IMR-90 (cell line): ENCODE data around the gene TMEM143. TPM values are rescaled to one million over a fixed set of nuclear protein-coding genes. Genes with fewer than 3 reads are reported as not detected.

Experiments
- ATAC-seq: fragments of 200-7000 bp; cut with Tn5 transposase; 2 replicates; pipeline ENCODE4 v1.9.1; 2020; ENCODE audit warnings: low read depth, mild to moderate bottlenecking, moderate library complexity
- BruUV-seq: library from RNA; stranded (reverse); fragments of 400-500 nt; replicated peaks from 2 replicates; lab custom pipeline; 2021; lab: Mats Ljungman, UMichigan
- CTCF ChIA-PET: fragments of 300-600 bp; formaldehyde crosslinking; extraction: SDS; loops from one replicate; lab custom pipeline; 2021; ENCODE audit warnings: antibody characterized with exemption; lab: Yijun Ruan, JAX
- POLR2A ChIA-PET: fragments of 300-600 bp; sonication (Branson Sonifier 250); formaldehyde crosslinking; loops from one replicate; lab custom pipeline; 2022; ENCODE audit warnings: antibody characterized with exemption; ENCODE audit not compliant: unreplicated experiment; lab: Charles Lee
- DNase-seq: peaks from one replicate; pipeline ENCODE4 v3.0.0; 2013
- H2AFZ ChIP-seq: replicated peaks from 2 replicates; pipeline ENCODE3; 2013; ENCODE audit warnings: low read length, mild to moderate bottlenecking; ENCODE audit not compliant: poor library complexity
- H2AK5ac ChIP-seq: 2 replicates; pipeline ENCODE4 v1.6.1; 2013; ENCODE audit warnings: low read depth, low read length, inconsistent platforms
- H2AK9ac ChIP-seq: replicated peaks from 2 replicates; pipeline ENCODE3; 2013; ENCODE audit warnings: mild to moderate bottlenecking, low read depth, low read length, moderate library complexity; ENCODE audit not compliant: poor library complexity
- H2BK120ac ChIP-seq: 2 replicates; pipeline ENCODE4 v1.6.1; 2013; ENCODE audit warnings: low read depth, low read length, inconsistent platforms
- H2BK15ac ChIP-seq: 3 replicates; pipeline ENCODE4 v1.6.1; 2013; ENCODE audit warnings: low read depth, low read length, inconsistent platforms
- H2BK20ac ChIP-seq: 2 replicates; pipeline ENCODE4 v1.6.1; 2013; ENCODE audit warnings: low read depth, mild to moderate bottlenecking, inconsistent platforms, low read length, moderate library complexity
- H2BK5ac ChIP-seq: 2 replicates; pipeline ENCODE4 v1.6.1; 2013; ENCODE audit warnings: mild to moderate bottlenecking, low read depth, low read length, inconsistent platforms; ENCODE audit not compliant: poor library complexity, severe bottlenecking
- H3K14ac ChIP-seq: replicated peaks from 2 replicates; pipeline ENCODE4 v1.6.1; 2013; ENCODE audit warnings: low read depth, low read length, inconsistent platforms
- H3K18ac ChIP-seq: 2 replicates; pipeline ENCODE4 v1.6.1; 2013; ENCODE audit warnings: low read depth, low read length, control low read depth
- H3K23ac ChIP-seq: 2 replicates; pipeline ENCODE4 v1.6.1; 2013; ENCODE audit warnings: low read depth, low read length, inconsistent platforms
- H3K27ac ChIP-seq: 2 replicates; pipeline ENCODE4 v1.5.1; 2013; ENCODE audit warnings: mild to moderate bottlenecking, control low read depth, low read length; ENCODE audit not compliant: insufficient read depth
- H3K27me3 ChIP-seq: 2 replicates; pipeline ENCODE4 v1.6.1; 2013; ENCODE audit warnings: low read length; ENCODE audit not compliant: control insufficient read depth, insufficient read depth
- H3K36me3 ChIP-seq: 2 replicates; pipeline ENCODE4 v1.6.1; 2013; ENCODE audit warnings: low read length, mixed read lengths; ENCODE audit not compliant: control insufficient read depth, insufficient read depth
- H3K4ac ChIP-seq: 2 replicates; pipeline ENCODE4 v1.6.1; 2013; ENCODE audit warnings: low read depth, low read length, inconsistent platforms
- H3K4me1 ChIP-seq: 2 replicates; pipeline ENCODE4 v1.6.1; 2013; ENCODE audit warnings: low read length, mixed read lengths; ENCODE audit not compliant: control insufficient read depth, insufficient read depth
- H3K4me2 ChIP-seq: 2 replicates; pipeline ENCODE4 v1.6.1; 2013; ENCODE audit warnings: low read depth, mild to moderate bottlenecking, control low read depth, low read length, moderate library complexity
- H3K4me3 ChIP-seq: 2 replicates; pipeline ENCODE4 v1.5.1; 2013; ENCODE audit warnings: low read depth, mild to moderate bottlenecking, control low read depth, low read length, moderate library complexity; ENCODE audit not compliant: insufficient read depth
- H3K56ac ChIP-seq: 2 replicates; pipeline ENCODE4 v1.6.1; 2013; ENCODE audit warnings: low read length, inconsistent platforms; ENCODE audit not compliant: insufficient read depth; ENCODE audit errors: extremely low read depth
- H3K79me1 ChIP-seq, 2 experiments: 2 replicates each; pipeline ENCODE4 v1.6.1; 2013; ENCODE audit warnings: low read length in 2 of 2, inconsistent platforms in 1 of 2, low read depth in 1 of 2
- H3K9ac ChIP-seq: 2 replicates; pipeline ENCODE4 v1.6.1; 2013; ENCODE audit warnings: low read depth, low read length, control low read depth
- H3K9me1 ChIP-seq: 2 replicates; pipeline ENCODE4 v1.6.1; 2013; ENCODE audit warnings: low read length, inconsistent platforms; ENCODE audit not compliant: insufficient read depth
- H3K9me3 ChIP-seq: 2 replicates; pipeline ENCODE4 v1.6.1; 2013; ENCODE audit warnings: low read length; ENCODE audit not compliant: control insufficient read depth, insufficient read depth
- H4K20me1 ChIP-seq: 2 replicates; pipeline ENCODE4 v1.6.1; 2013; ENCODE audit warnings: low read length, inconsistent platforms; ENCODE audit not compliant: insufficient read depth
- H4K5ac ChIP-seq: 2 replicates; pipeline ENCODE4 v1.6.1; 2013; ENCODE audit warnings: mild to moderate bottlenecking, low read depth, low read length, control low read depth
- H4K8ac ChIP-seq, 2 experiments: 2 replicates each; pipeline ENCODE4 v1.6.1; 2013; ENCODE audit warnings: low read depth in 2 of 2, low read length in 2 of 2, control low read depth in 1 of 2, inconsistent platforms in 1 of 2
- H4K91ac ChIP-seq: 2 replicates; pipeline ENCODE4 v1.6.1; 2013; ENCODE audit warnings: low read depth, low read length, inconsistent platforms; ENCODE audit not compliant: insufficient read depth
- BHLHE40 ChIP-seq: fragments of 150-350 bp; IDR thresholded peaks from 2 replicates; pipeline ENCODE4 v1.6.1; 2016; ENCODE audit warnings: mild to moderate bottlenecking, low read depth, low read length
- CEBPB ChIP-seq: IDR thresholded peaks from 2 replicates; pipeline ENCODE4 v1.6.1; 2012; ENCODE audit warnings: low read depth, low read length, improper control_type of control experiment
- MAFK ChIP-seq: IDR thresholded peaks from 2 replicates; pipeline ENCODE4 v1.6.1; 2012; ENCODE audit warnings: low read depth, low read length, improper control_type of control experiment
- POLR2A ChIP-seq: IDR thresholded peaks from 2 replicates; pipeline ENCODE4 v1.6.1; 2012; ENCODE audit warnings: mild to moderate bottlenecking, low read depth, low read length
- RAD21 ChIP-seq: IDR thresholded peaks from 2 replicates; pipeline ENCODE4 v1.6.1; 2012; ENCODE audit warnings: low read length, improper control_type of control experiment
- SMC3 ChIP-seq: fragments of 150-350 bp; IDR thresholded peaks from 2 replicates; pipeline ENCODE4 v1.6.1; 2016; ENCODE audit warnings: low read depth, mild to moderate bottlenecking, antibody characterized with exemption, low read length, moderate library complexity
- WGBS, 2 experiments: methylation state at CpG; one replicate each; pipeline versions ENCODE4 v1.1.5 to v1.1.7; 2013; ENCODE audit warnings: missing lambda C conversion rate in 2 of 2; ENCODE audit not compliant: insufficient read length in 1 of 2; ENCODE audit errors: extremely low coverage in 2 of 2; 5-methylcytosine and 5-hydroxymethylcytosine counted together
- dilution Hi-C: fragments of 300-500 bp; cut with HindIII; formaldehyde crosslinking; loops from one replicate; pipeline ENCODE4 v1.14.3; 2018; ENCODE audit warnings: low sequenced_read_pairs; ENCODE audit not compliant: unreplicated experiment
- in situ Hi-C: fragments of 300-500 bp; cut with MboI; formaldehyde crosslinking; loops from 3 replicates; pipeline ENCODE4 v1.14.3; 2019; ENCODE audit warnings: low sequenced_read_pairs, inconsistent platforms, mixed read lengths
- intact Hi-C: fragments of 100-400 bp; cut with micrococcal nuclease; formaldehyde crosslinking; loops from 2 replicates; pipeline ENCODE4 v1.10.0; 2022
- polyA plus RNA-seq, 3 experiments: library from polyadenylated mRNA; depleted of rRNA; stranded (reverse); fragments of >200 nt; gene quantifications; 2 replicates each; pipeline ENCODE4 v1.2.3, GENCODE V29; 2012; ENCODE audit warnings: low replicate concordance in 1 of 3
- total RNA-seq: library from RNA; depleted of rRNA; stranded (reverse); fragments of >200 nt; gene quantifications from 2 replicates; pipeline ENCODE4 v1.2.3, GENCODE V29; 2012

TMEM143 gene
- total and polyA plus RNA-seq, 2 of the 4 experiments (the other 2 are of a cell fraction), result 1.3 to 7.6 TPM

GRCh38 chr19:48359123-48359522, 4.6 kb downstream of the TMEM143 start:
- Histone ChIP-seq H3K4me1 (no peaks in the 10 kb centered on the region), H2AK5ac (no peak overlapping the region), H3K4me2 (no peak overlapping the region), H4K5ac (no peak overlapping the region), H2AFZ (no peak overlapping the region), H3K79me1 (peaks cover 0 to 7% of the 10 kb centered on the region in 2 experiments; a peak in 1 of 4 replicates), H3K14ac (no peak overlapping the region), H4K8ac (no peak overlapping the region), H2BK120ac (no peak overlapping the region), H3K27me3 (no peaks in the 10 kb centered on the region), H2BK15ac (no peak overlapping the region), H3K4ac (no peak overlapping the region), H2BK5ac (no peak overlapping the region), H3K9ac (no peak overlapping the region), H3K9me3 (no peaks in the 10 kb centered on the region), H3K18ac (no peak overlapping the region), H3K4me3 (no peak overlapping the region), H2BK20ac (no peak overlapping the region), H3K36me3 (no peaks in the 10 kb centered on the region), H2AK9ac (no peak overlapping the region), H3K9me1 (peaks cover 10% of the 10 kb centered on the region; the same call in 1 of the 2 replicates), H4K20me1 (no peaks in the 10 kb centered on the region), H3K56ac (no peak overlapping the region), H3K27ac (no peak overlapping the region), H3K23ac (no peak overlapping the region), H4K91ac (no peak overlapping the region)
- DNase-seq, result no peak
- in situ Hi-C loops (no loop called here), dilution Hi-C loops (no loop called here), intact Hi-C loops (no loop called here)
- no TSS peak for BruUV-seq
- WGBS, 2 experiments, result 100% methylated on average over 1 of the region's 5 CpGs; no CpG with 5 or more reads in 1 of the 2 experiments
- CTCF ChIA-PET, result interaction anchor here (1.3 kb wide), 1 partner anchor 32 kb away, joined by 3 read pairs; the partner anchor contains the start of gene KDELR1
- POLR2A ChIA-PET, result interaction anchor here (0.6 kb wide), 1 partner anchor 31 kb away, joined by 13 read pairs; no protein-coding TSS in a partner anchor
- no peak for ATAC-seq
- no peak for TF ChIP-seq BHLHE40
- no peak for TF ChIP-seq MAFK
- TF ChIP-seq SMC3, result no peak
- TF ChIP-seq RAD21, result no peak
- no peak for TF ChIP-seq CEBPB
- TF ChIP-seq POLR2A, result no peak
